22Rv1 (cell line): ENCODE data around the gene JDP2.

Experiments used
- H3K27ac ChIP-seq: fragments of 450-650 bp; 2 replicates; pipeline ENCODE4 v1.5.1; 2017
- CTCF ChIP-seq: fragments of 450-650 bp; IDR thresholded peaks from 2 replicates; pipeline ENCODE4 v1.5.1; 2017; ENCODE audit warnings: mild to moderate bottlenecking
- ZFX ChIP-seq: fragments of 450-650 bp; IDR thresholded peaks from 2 replicates; pipeline ENCODE4 v1.6.1; 2017; ENCODE audit warnings: antibody characterized with exemption, borderline replicate concordance

Gene JDP2

GRCh38 chr14:75522983-75523318, 95.1 kb downstream of the JDP2 start:
- no peak overlapping the region for H3K27ac ChIP-seq
- TF ChIP-seq ZFX, result no peak
- no peak for TF ChIP-seq CTCF
